GM19035 (cell line): ENCODE measurements around the gene CST11.
"Not testable (repeated sequence)": the region's sequence is repeated elsewhere in the genome, so short reads cannot be mapped to it uniquely, and the experiment has no call there.

Source experiments
- ATAC-seq: cut with Tn5 transposase; IDR thresholded peaks from one replicate; pipeline ENCODE4 v1.9.1; 2021; ENCODE audit not compliant: unreplicated experiment

Gene CST11

GRCh38 chr20:23452776-23453175 is at the start of gene CST11:
TSS of gene CST11 (minus strand) at chr20:23452876. CDS start at chr20:23452811, 65 bp downstream.
- ATAC-seq, result no peak

- ATAC-seq, result no peak
Observed at GRCh38 chr20:23501926-23502325, 49.2 kb upstream of the CST11 start.

- ATAC-seq, result no peak
Observed at GRCh38 chr20:23497536-23497935, 44.9 kb upstream of the CST11 start.

- ATAC-seq, result no peak
Observed at GRCh38 chr20:23493172-23493772, 40.6 kb upstream of the CST11 start.

- ATAC-seq, result no peak
Observed at GRCh38 chr20:23492292-23492691, 39.6 kb upstream of the CST11 start.

- ATAC-seq, result no peak
Observed at GRCh38 chr20:23490817-23491216, 38.1 kb upstream of the CST11 start, which contains the start of gene CST8. TSS of gene CST8 (plus strand) at chr20:23491117. CDS start at chr20:23491668, 551 bp downstream.

- ATAC-seq, result no peak
Observed at GRCh38 chr20:23488996-23489395, 36.3 kb upstream of the CST11 start.

GRCh38 chr20:23488470-23488869 is 35.8 kb upstream of the CST11 start:
- no peak for ATAC-seq

GRCh38 chr20:23484081-23484480 is 31.4 kb upstream of the CST11 start:
- ATAC-seq, result no peak

GRCh38 chr20:23482138-23482537 is 29.5 kb upstream of the CST11 start:
- ATAC-seq, result no peak

GRCh38 chr20:23479043-23479442 is 26.4 kb upstream of the CST11 start:
- no peak for ATAC-seq

- ATAC-seq, result no peak
Observed at GRCh38 chr20:23477223-23477622, 24.5 kb upstream of the CST11 start.

GRCh38 chr20:23476015-23476754 is 23.5 kb upstream of the CST11 start:
- no peak for ATAC-seq

- no peak for ATAC-seq
Observed at GRCh38 chr20:23475395-23475794, 22.7 kb upstream of the CST11 start.

GRCh38 chr20:23473293-23473692 is 20.6 kb upstream of the CST11 start:
- not testable (repeated sequence) for ATAC-seq

- ATAC-seq, result not testable (repeated sequence)
Observed at GRCh38 chr20:23472306-23472705, 19.6 kb upstream of the CST11 start.

GRCh38 chr20:23466961-23467360 is 14.3 kb upstream of the CST11 start:
- not testable (repeated sequence) for ATAC-seq

GRCh38 chr20:23461180-23461579 is 8.5 kb upstream of the CST11 start:
- no peak for ATAC-seq

- no peak for ATAC-seq
Observed at GRCh38 chr20:23459461-23460150, 6.9 kb upstream of the CST11 start.

- no peak for ATAC-seq
Observed at GRCh38 chr20:23456873-23457272, 4.2 kb upstream of the CST11 start.

- no peak for ATAC-seq
Observed at GRCh38 chr20:23456409-23456808, 3.7 kb upstream of the CST11 start.

- ATAC-seq, result no peak
Observed at GRCh38 chr20:23455639-23456038, 3.0 kb upstream of the CST11 start.
